ENCODE measurements around the gene INO80. TPM values are rescaled to one million over a fixed set of nuclear protein-coding genes. Genes with fewer than 3 reads are reported as not detected.

The INO80 gene
- total RNA-seq, 1 donor from 2014 or later = 20.4 TPM

DNA sequence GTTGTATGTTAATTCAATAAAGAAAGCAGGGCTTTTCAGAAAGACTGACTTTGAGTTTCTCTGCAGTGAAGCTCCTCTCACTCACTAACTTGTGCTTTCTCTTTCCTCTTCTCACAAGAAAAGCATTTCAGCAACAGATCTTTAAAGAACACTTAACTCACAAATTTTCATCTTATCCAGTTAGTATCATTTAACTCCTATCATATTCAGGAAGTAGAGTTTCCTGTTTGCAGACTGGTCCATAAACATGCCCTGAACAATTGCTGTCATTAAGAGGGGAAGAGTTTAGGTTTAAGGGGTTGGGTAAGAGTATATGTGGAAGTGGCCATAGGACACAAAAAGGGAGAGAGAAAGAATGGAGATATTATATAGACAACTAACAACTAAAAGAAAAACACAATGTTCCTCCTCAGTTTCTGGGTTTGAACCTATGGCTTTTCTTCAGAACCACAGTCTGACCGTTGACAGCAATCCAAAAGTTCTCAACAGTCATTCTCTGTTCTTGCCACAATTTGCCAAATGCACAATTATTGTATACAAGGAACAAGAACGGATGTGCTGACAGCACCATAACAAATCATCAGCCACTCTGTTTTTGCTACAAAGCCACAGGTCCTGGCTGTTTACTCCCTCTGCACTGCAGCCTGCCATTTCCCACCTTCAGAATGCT is 98.9 kb downstream of the INO80 start:
- H3K9me3 Mint-ChIP-seq (ENCODE audit: unreplicated experiment) = no peaks in the 10 kb centered on the region
- H3K27me3 Mint-ChIP-seq (ENCODE audit: unreplicated experiment) = no peaks in the 10 kb centered on the region
- no peaks in the 10 kb centered on the region for H3K4me1 Mint-ChIP-seq (ENCODE audit: low read depth, unreplicated experiment)
- TF ChIP-seq, protein P1, sequence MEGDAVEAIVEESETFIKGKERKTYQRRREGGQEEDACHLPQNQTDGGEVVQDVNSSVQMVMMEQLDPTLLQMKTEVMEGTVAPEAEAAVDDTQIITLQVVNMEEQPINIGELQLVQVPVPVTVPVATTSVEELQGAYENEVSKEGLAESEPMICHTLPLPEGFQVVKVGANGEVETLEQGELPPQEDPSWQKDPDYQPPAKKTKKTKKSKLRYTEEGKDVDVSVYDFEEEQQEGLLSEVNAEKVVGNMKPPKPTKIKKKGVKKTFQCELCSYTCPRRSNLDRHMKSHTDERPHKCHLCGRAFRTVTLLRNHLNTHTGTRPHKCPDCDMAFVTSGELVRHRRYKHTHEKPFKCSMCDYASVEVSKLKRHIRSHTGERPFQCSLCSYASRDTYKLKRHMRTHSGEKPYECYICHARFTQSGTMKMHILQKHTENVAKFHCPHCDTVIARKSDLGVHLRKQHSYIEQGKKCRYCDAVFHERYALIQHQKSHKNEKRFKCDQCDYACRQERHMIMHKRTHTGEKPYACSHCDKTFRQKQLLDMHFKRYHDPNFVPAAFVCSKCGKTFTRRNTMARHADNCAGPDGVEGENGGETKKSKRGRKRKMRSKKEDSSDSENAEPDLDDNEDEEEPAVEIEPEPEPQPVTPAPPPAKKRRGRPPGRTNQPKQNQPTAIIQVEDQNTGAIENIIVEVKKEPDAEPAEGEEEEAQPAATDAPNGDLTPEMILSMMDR (IDR thresholded peaks at IDR 0.05; ENCODE audit: partially characterized antibody, unreplicated experiment) = no peak
- no peaks in the 10 kb centered on the region for H3K36me3 Mint-ChIP-seq (ENCODE audit: unreplicated experiment)
- DNase-seq = no peak
- H3K27ac Mint-ChIP-seq (ENCODE audit: unreplicated experiment) = no peak overlapping the region
- H3K4me3 Mint-ChIP-seq (ENCODE audit: unreplicated experiment) = no peak overlapping the region

- no peak for DNase-seq
- no peak overlapping the region for H3K4me3 Mint-ChIP-seq (ENCODE audit: unreplicated experiment)
- TF ChIP-seq, protein P1 (IDR thresholded peaks at IDR 0.05; ENCODE audit: partially characterized antibody, unreplicated experiment) = no peak
- H3K27ac Mint-ChIP-seq (ENCODE audit: unreplicated experiment) = no peak overlapping the region
- no peaks in the 10 kb centered on the region for H3K4me1 Mint-ChIP-seq (ENCODE audit: low read depth, unreplicated experiment)
- no peaks in the 10 kb centered on the region for H3K9me3 Mint-ChIP-seq (ENCODE audit: unreplicated experiment)
- no peaks in the 10 kb centered on the region for H3K36me3 Mint-ChIP-seq (ENCODE audit: unreplicated experiment)
- H3K27me3 Mint-ChIP-seq (ENCODE audit: unreplicated experiment) = no peaks in the 10 kb centered on the region
Measured at GRCh38 chr15:41013691-41014414, 102.2 kb downstream of the INO80 start.

DNA sequence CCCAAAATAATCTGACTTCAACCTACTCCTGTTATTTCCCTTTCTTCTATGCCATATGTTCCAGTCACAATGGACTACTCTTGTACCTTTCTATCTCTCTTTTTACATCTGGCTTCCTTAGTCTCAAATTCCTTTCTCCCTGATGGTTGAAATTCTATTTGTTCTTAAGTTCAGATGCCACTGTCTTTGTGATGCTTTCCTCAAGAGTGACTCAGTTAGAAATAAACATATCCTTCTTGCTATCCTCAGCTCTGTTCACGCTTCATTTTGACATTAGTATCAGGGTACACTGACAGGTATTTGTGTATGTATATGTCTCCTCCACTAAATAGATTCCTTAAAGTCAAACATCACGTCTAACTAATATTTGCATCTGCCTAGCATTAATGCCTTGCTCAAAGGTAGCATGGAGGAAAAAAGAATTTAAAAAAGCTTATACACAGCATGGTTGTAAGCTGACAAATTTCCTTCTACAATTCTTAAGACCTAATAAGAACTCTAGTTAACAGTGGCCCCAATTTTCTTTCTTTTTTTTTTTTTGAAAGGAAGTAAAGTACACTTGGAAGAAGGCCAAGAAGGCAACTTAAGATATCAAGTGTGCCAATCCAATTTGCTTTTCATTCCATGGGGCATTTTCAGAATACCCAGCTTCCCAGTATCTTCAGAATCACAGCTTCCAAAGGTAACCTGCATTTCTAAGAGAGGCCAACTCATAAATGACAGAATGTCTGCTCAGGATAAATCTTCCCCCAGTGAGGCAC is 104.8 kb downstream of the INO80 start:
- no peak for DNase-seq
- H3K4me3 Mint-ChIP-seq (ENCODE audit: unreplicated experiment) = no peak overlapping the region
- H3K9me3 Mint-ChIP-seq (ENCODE audit: unreplicated experiment) = no peaks in the 10 kb centered on the region
- TF ChIP-seq, protein P1 (IDR thresholded peaks at IDR 0.05; ENCODE audit: partially characterized antibody, unreplicated experiment) = no peak
- no peaks in the 10 kb centered on the region for H3K27me3 Mint-ChIP-seq (ENCODE audit: unreplicated experiment)
- H3K36me3 Mint-ChIP-seq (ENCODE audit: unreplicated experiment) = no peaks in the 10 kb centered on the region
- no peak overlapping the region for H3K27ac Mint-ChIP-seq (ENCODE audit: unreplicated experiment)
- no peaks in the 10 kb centered on the region for H3K4me1 Mint-ChIP-seq (ENCODE audit: low read depth, unreplicated experiment)

DNA sequence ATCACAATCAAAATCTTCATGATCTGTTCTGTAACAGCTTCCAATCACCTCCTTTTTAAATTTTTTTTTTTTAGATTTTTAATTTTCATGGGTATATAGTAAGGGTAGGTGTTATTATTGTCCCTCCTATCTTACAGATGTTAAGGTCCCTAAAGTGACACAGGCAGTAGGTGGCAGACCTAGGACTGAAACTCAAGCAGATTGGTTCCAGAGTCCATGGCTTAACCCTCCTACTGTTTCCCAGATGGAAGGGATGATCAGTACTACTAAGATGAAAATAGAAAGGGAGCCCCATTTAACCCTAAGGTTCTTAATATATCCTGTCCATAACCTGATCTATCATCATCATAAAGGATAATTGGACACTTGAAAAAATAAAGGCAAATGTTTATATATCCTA is 105.7 kb downstream of the INO80 start:
- Mint-ChIP-seq H3K27me3 (ENCODE audit: unreplicated experiment) (no peaks in the 10 kb centered on the region), H3K36me3 (ENCODE audit: unreplicated experiment) (no peaks in the 10 kb centered on the region), H3K9me3 (ENCODE audit: unreplicated experiment) (no peaks in the 10 kb centered on the region)

More for the DNA sequence above, 105.7 kb downstream of the INO80 start:
- H3K27ac Mint-ChIP-seq (ENCODE audit: unreplicated experiment) = no peak overlapping the region
- DNase-seq = no peak
- TF ChIP-seq, protein P1 (IDR thresholded peaks at IDR 0.05; ENCODE audit: partially characterized antibody, unreplicated experiment) = no peak
- no peak overlapping the region for H3K4me3 Mint-ChIP-seq (ENCODE audit: unreplicated experiment)
- H3K4me1 Mint-ChIP-seq (ENCODE audit: low read depth, unreplicated experiment) = no peaks in the 10 kb centered on the region
